GM23248 (cell line): ENCODE measurements around the gene UBE2I. TPM values are rescaled to one million over a fixed set of nuclear protein-coding genes. Genes with fewer than 3 reads are reported as not detected.

Experiments
- DNase-seq: peaks from one replicate; pipeline ENCODE4 v3.0.0-alpha.2; 2015
- H2AFZ ChIP-seq: fragments of 200-600 bp; sonication (generic); 2 replicates; pipeline ENCODE4 v1.6.1; 2016; ENCODE audit warnings: antibody characterized with exemption
- H3F3A ChIP-seq: fragments of 200-600 bp; sonication (generic); 2 replicates; pipeline ENCODE4 v1.6.1; 2016; ENCODE audit warnings: mild to moderate bottlenecking, antibody characterized with exemption, mixed run types; ENCODE audit not compliant: insufficient read depth
- H3K27ac ChIP-seq: fragments of 200-600 bp; sonication (generic); 2 replicates; pipeline ENCODE4 v1.5.1; 2016; ENCODE audit warnings: mild to moderate bottlenecking
- H3K27me3 ChIP-seq: fragments of 200-600 bp; sonication (generic); replicated peaks from 2 replicates; pipeline ENCODE4 v1.6.1; 2016; ENCODE audit warnings: mild to moderate bottlenecking; ENCODE audit not compliant: insufficient read depth
- H3K36me3 ChIP-seq: fragments of 200-600 bp; sonication (generic); 2 replicates; pipeline ENCODE4 v1.6.1; 2016; ENCODE audit warnings: low read depth, mild to moderate bottlenecking
- H3K4me1 ChIP-seq: fragments of 200-600 bp; sonication (generic); 2 replicates; pipeline ENCODE4 v1.6.1; 2016; ENCODE audit warnings: mild to moderate bottlenecking; ENCODE audit not compliant: insufficient read depth
- H3K4me2 ChIP-seq: fragments of 200-600 bp; sonication (generic); one replicate; pipeline ENCODE4 v1.6.1; 2016; ENCODE audit warnings: mild to moderate bottlenecking; ENCODE audit not compliant: unreplicated experiment
- H3K4me3 ChIP-seq: fragments of 200-600 bp; sonication (generic); 2 replicates; pipeline ENCODE4 v1.5.1; 2016; ENCODE audit warnings: mild to moderate bottlenecking
- H3K79me2 ChIP-seq: fragments of 200-600 bp; sonication (generic); 2 replicates; pipeline ENCODE4 v1.6.1; 2016; ENCODE audit warnings: mild to moderate bottlenecking; ENCODE audit not compliant: insufficient read depth
- H3K9ac ChIP-seq: fragments of 200-600 bp; sonication (generic); 2 replicates; pipeline ENCODE4 v1.6.1; 2016; ENCODE audit warnings: mild to moderate bottlenecking
- H3K9me2 ChIP-seq: fragments of 200-600 bp; sonication (generic); 2 replicates; pipeline ENCODE4 v1.6.1; 2016; ENCODE audit warnings: mixed run types, mild to moderate bottlenecking, moderate library complexity; ENCODE audit not compliant: insufficient read depth
- H3K9me3 ChIP-seq: fragments of 200-600 bp; sonication (generic); one replicate; pipeline ENCODE4 v1.6.1; 2017; ENCODE audit warnings: low read depth
- H4K20me1 ChIP-seq: fragments of 200-600 bp; sonication (generic); 2 replicates; pipeline ENCODE4 v1.6.0; 2016; ENCODE audit not compliant: insufficient read depth
- EZH2 ChIP-seq: fragments of 200-600 bp; sonication (generic); IDR thresholded peaks from 2 replicates; pipeline ENCODE4 v1.6.1; 2018; ENCODE audit warnings: antibody characterized with exemption, mild to moderate bottlenecking; ENCODE audit not compliant: insufficient read depth, poor library complexity, severe bottlenecking
- EZH2phosphoT487 ChIP-seq: fragments of 200-600 bp; sonication (generic); IDR thresholded peaks from 2 replicates; pipeline ENCODE4 v1.6.1; 2018; ENCODE audit warnings: antibody characterized with exemption, moderate library complexity, mild to moderate bottlenecking, low read depth; ENCODE audit not compliant: insufficient read depth
- WGBS, 2 experiments: methylation state at CpG; one replicate each; pipeline ENCODE4 v1.1.6; 2015 to 2017; ENCODE audit warnings: low lambda C conversion rate in 2 of 2, low coverage in 1 of 2; ENCODE audit errors: missing lambda C conversion rate in 2 of 2; 5-methylcytosine and 5-hydroxymethylcytosine counted together
- in situ Hi-C: fragments of 300-500 bp; cut with MboI; formaldehyde crosslinking; loops from 2 replicates; pipeline ENCODE4 v1.15.0; 2020
- polyA plus RNA-seq: library from polyadenylated mRNA; unstranded; fragments of >200 nt; fragmentation: Nextera tagmentation; extraction: Ambion mirVana; gene quantifications from 2 replicates; pipeline ENCODE4 v1.2.1, GENCODE V29; 2016
- total RNA-seq: library from RNA; depleted of rRNA; stranded (reverse); fragments of >200 nt; shearing (Covaris generic); gene quantifications from 2 replicates; pipeline ENCODE4 v1.2.3, GENCODE V29; 2014

Gene UBE2I
- total and polyA plus RNA-seq, 2 experiments from 2014 or later, result 77.7 to 134 TPM

DNA sequence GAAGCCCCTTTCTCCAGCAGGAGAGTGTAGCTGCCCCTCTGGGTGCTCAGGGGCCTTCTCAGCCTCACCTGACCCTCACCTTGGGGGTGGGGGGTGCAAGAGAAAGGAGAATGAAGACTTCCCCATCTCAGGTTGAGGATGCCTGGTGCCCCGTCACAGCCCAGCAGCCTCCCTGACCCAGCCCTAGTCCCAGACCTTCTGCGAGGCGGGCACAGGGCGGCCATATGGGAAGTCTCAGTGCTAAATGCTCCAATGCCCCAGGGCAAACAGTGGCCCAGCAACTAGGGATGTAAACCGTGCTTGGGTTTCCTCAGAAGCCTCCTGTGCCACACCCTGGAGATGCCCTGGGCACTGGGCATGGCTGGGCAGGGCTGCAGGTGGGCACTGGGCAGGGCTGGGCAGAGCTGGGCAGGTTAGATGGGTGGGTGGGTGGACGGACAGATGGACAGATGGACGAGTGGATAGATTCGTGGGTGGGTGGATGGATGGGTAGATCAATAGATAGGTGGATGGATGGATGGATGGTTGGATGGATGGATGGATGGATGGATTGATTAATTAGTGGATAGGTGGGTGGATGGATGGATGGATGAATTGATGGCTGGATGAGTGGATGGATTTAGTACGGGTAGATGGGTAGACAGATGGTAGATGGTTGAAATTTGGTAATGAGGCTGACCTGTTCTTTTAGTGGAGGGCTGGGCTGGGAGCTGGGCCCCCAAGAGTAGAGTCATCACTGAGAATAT, 36.8 kb upstream of the UBE2I start:
- TF ChIP-seq EZH2phosphoT487 (no peak), EZH2 (no peak)
- Histone ChIP-seq H3K4me2 (no peak overlapping the region), H3K36me3 (no peaks in the 10 kb centered on the region), H3K27me3 (no peaks in the 10 kb centered on the region; the same call in 1 of the 2 replicates), H3K27ac (no peak overlapping the region), H3F3A (no peaks in the 10 kb centered on the region), H3K4me1 (no peaks in the 10 kb centered on the region), H3K9ac (no peak overlapping the region), H3K4me3 (no peak overlapping the region), H4K20me1 (no peaks in the 10 kb centered on the region), H3K9me2 (no peaks in the 10 kb centered on the region), H3K79me2 (no peaks in the 10 kb centered on the region), H2AFZ (no peak overlapping the region), H3K9me3 (no peaks in the 10 kb centered on the region)
- 44 to 49% methylated on average over 7 to 9 of the region's 9 CpGs for WGBS, 2 experiments
- DNase-seq, result no peak
- in situ Hi-C loops, result no loop called here

- Histone ChIP-seq H3K36me3 (no peaks in the 10 kb centered on the region), H3K79me2 (no peaks in the 10 kb centered on the region), H3K27me3 (no peaks in the 10 kb centered on the region; the same call in 1 of the 2 replicates), H4K20me1 (no peaks in the 10 kb centered on the region), H3F3A (no peaks in the 10 kb centered on the region), H3K9me2 (no peaks in the 10 kb centered on the region), H3K9ac (no peak overlapping the region), H3K4me2 (no peak overlapping the region), H3K4me1 (no peaks in the 10 kb centered on the region), H3K4me3 (no peak overlapping the region), H2AFZ (no peak overlapping the region), H3K9me3 (no peaks in the 10 kb centered on the region), H3K27ac (no peak overlapping the region)
- no peak for DNase-seq
- in situ Hi-C loops, result no loop called here
- WGBS, 2 experiments, result 75 to 76% methylated on average over 15 of the region's 15 CpGs
- TF ChIP-seq EZH2 (no peak), EZH2phosphoT487 (no peak)
These were observed 35.6 kb upstream of the UBE2I start for GRCh38 chr16:1273816-1274215.

DNA sequence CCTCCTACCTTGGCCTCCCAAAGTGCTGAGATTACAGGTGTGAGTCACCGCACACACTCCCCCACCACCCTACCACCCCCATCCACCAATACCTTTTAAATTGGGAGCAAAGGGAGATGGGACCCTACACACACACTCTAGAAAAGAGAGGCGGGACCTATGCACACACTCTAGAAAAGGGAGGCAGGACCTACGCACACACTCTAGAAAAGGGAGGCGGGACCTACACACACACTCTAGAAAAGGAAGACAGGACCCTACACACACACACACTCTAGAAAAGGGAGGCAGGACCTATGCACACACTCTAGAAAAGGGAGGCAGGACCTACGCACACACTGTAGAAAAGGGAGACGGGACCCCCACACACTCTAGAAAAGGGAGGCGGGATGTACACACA, 34.7 kb upstream of the UBE2I start:
- H3K4me3 ChIP-seq, result no peak overlapping the region
- no peaks in the 10 kb centered on the region for H3K79me2 ChIP-seq
- H4K20me1 ChIP-seq, result no peaks in the 10 kb centered on the region
- TF ChIP-seq EZH2 (no peak), EZH2phosphoT487 (no peak)
- H3K4me2 ChIP-seq, result no peak overlapping the region
- no peaks in the 10 kb centered on the region for H3F3A ChIP-seq
- DNase-seq, result no peak
- no peaks in the 10 kb centered on the region for H3K4me1 ChIP-seq
- no peak overlapping the region for H3K27ac ChIP-seq
- H3K9me3 ChIP-seq, result no peaks in the 10 kb centered on the region
- WGBS, 2 experiments, result 81 to 82% methylated on average over 7 of the region's 7 CpGs
- no peak overlapping the region for H2AFZ ChIP-seq
- H3K9ac ChIP-seq, result no peak overlapping the region
- no peaks in the 10 kb centered on the region for H3K9me2 ChIP-seq
- in situ Hi-C loops, result no loop called here
- H3K36me3 ChIP-seq, result no peaks in the 10 kb centered on the region
- no peaks in the 10 kb centered on the region; the same call in 1 of the 2 replicates for H3K27me3 ChIP-seq

DNA sequence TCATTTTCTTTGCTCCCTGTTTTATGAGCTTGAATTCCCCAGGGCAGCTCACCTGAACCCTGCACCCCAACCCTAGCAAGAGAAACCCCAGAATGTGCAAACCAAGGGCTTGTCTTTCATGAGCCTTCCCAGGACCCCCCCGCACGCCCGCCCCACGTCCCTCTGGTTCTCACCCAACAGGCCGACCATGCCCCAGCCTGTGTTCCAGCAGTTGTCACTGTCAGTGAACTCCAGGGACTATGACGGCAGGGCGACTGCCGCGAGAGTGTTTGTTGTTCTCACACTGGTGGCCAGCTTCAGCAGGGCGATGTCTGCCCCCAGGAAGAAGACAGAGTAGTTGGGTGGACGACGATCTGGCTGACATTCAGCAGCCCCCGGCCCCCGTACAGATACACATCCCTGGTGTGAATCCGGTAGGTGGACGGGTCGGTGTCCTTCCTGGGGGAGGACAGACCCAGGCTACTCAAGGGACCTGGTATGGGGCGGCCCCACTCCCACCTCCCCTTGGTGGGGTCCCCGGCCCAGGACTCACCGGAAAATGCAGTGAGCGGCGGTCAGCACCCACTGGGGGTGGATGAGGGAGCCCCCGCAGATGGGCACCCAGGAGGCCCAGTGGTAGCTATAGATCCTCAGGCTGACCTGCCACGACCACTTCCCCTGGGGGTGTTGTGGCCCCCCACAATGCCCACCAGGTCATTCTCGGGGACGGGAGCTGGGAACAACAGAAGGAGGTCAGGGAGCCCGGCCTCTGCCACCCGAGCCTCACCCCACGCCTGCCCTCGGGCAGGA, 33.5 kb upstream of the UBE2I start:
- TF ChIP-seq EZH2phosphoT487, result no peak
- TF ChIP-seq EZH2, result no peak
- Histone ChIP-seq H3K79me2 (no peaks in the 10 kb centered on the region), H3K9me2 (no peaks in the 10 kb centered on the region), H3K27me3 (peaks cover 4% of the 10 kb centered on the region; the same call in 1 of the 2 replicates), H3K27ac (no peak overlapping the region), H3K4me1 (no peaks in the 10 kb centered on the region), H3K9ac (no peak overlapping the region), H4K20me1 (no peaks in the 10 kb centered on the region), H3K9me3 (no peaks in the 10 kb centered on the region), H3K4me2 (no peak overlapping the region), H3K36me3 (no peaks in the 10 kb centered on the region), H3F3A (no peaks in the 10 kb centered on the region), H3K4me3 (no peak overlapping the region), H2AFZ (no peak overlapping the region)
- WGBS, 2 experiments, result 69% methylated on average over 30 of the region's 30 CpGs
- no peak for DNase-seq
- in situ Hi-C loops, result no loop called here
